OCI-LY1 (cell line): Measurements from ENCODE around the gene MT1E.
"Not testable (repeated sequence)": the region's sequence is repeated elsewhere in the genome, so short reads cannot be mapped to it uniquely, and the experiment has no call there.

Experiments used
- H2AFZ ChIP-seq: fragments of 200-600 bp; sonication (generic), shearing (Covaris generic); 2 replicates; pipeline ENCODE4 v1.6.0; 2014; ENCODE audit warnings: antibody characterized with exemption, mild to moderate bottlenecking, low read length
- H3F3A ChIP-seq: fragments of 200-600 bp; sonication (generic), shearing (Covaris generic); 2 replicates; pipeline ENCODE4 v1.6.0; 2014; ENCODE audit warnings: mild to moderate bottlenecking, antibody characterized with exemption, low read length, moderate library complexity; ENCODE audit not compliant: insufficient read depth
- H3K27ac ChIP-seq: fragments of 200-600 bp; sonication (generic); 2 replicates; pipeline ENCODE4 v1.5.1; 2014; ENCODE audit warnings: low read length, mixed run types, mild to moderate bottlenecking, low read depth; ENCODE audit not compliant: poor library complexity, severe bottlenecking
- H3K27me3 ChIP-seq: fragments of 200-600 bp; sonication (generic); 2 replicates; pipeline ENCODE4 v1.6.0; 2014; ENCODE audit warnings: antibody characterized with exemption, mild to moderate bottlenecking, low read length, moderate library complexity; ENCODE audit not compliant: insufficient read depth
- H3K36me3 ChIP-seq: fragments of 200-600 bp; sonication (generic); 2 replicates; pipeline ENCODE4 v1.6.1; 2014; ENCODE audit warnings: mild to moderate bottlenecking, antibody characterized with exemption, low read length, moderate library complexity, mixed read lengths; ENCODE audit not compliant: insufficient read depth
- H3K4me1 ChIP-seq: fragments of 200-600 bp; sonication (generic); 2 replicates; pipeline ENCODE4 v1.5.1; 2014; ENCODE audit warnings: mild to moderate bottlenecking, low read length, moderate library complexity; ENCODE audit not compliant: insufficient read depth, severe bottlenecking
- H3K4me2 ChIP-seq: fragments of 200-600 bp; sonication (generic), shearing (Covaris generic); 2 replicates; pipeline ENCODE4 v1.6.1; 2014; ENCODE audit warnings: low read length
- H3K4me3 ChIP-seq: fragments of 200-600 bp; sonication (generic); 2 replicates; pipeline ENCODE4 v1.5.1; 2014; ENCODE audit warnings: low read length, low read depth, mild to moderate bottlenecking, mixed read lengths; ENCODE audit not compliant: poor library complexity, severe bottlenecking
- H3K79me2 ChIP-seq: fragments of 200-600 bp; shearing (Covaris generic); 2 replicates; pipeline ENCODE4 v1.6.1; 2016; ENCODE audit warnings: mixed run types, low read length, mixed read lengths; ENCODE audit not compliant: insufficient read depth
- H3K9ac ChIP-seq: fragments of 200-600 bp; sonication (generic), shearing (Covaris generic); 2 replicates; pipeline ENCODE4 v1.6.1; 2014; ENCODE audit warnings: mild to moderate bottlenecking, low read length, mixed read lengths
- H3K9me2 ChIP-seq: fragments of 200-600 bp; sonication (generic), shearing (Covaris generic); 2 replicates; pipeline ENCODE4 v1.6.1; 2014; ENCODE audit warnings: low read depth, mild to moderate bottlenecking, low read length, mixed read lengths
- H3K9me3 ChIP-seq: fragments of 200-600 bp; shearing (Covaris generic); 2 replicates; pipeline ENCODE4 v1.6.1; 2014; ENCODE audit warnings: low read length, mixed read lengths
- H4K20me1 ChIP-seq: fragments of 200-600 bp; sonication (generic), shearing (Covaris generic); 2 replicates; pipeline ENCODE4 v1.6.0; 2016; ENCODE audit warnings: mild to moderate bottlenecking, low read length; ENCODE audit not compliant: insufficient read depth
- EZH2 ChIP-seq: fragments of 200-600 bp; sonication (generic), shearing (Covaris generic); IDR thresholded peaks from 2 replicates; pipeline ENCODE4 v1.8.0; 2017; ENCODE audit warnings: borderline replicate concordance, mixed run types, mild to moderate bottlenecking, antibody characterized with exemption, low read length, moderate library complexity, mixed read lengths
- TF ChIP-seq, protein P1 (sequence below): fragments of 200-600 bp; sonication (generic), shearing (Covaris generic); IDR thresholded peaks from 2 replicates; pipeline ENCODE4 v1.5.1; 2017; ENCODE audit warnings: mild to moderate bottlenecking, antibody characterized with exemption, low read length, moderate library complexity, mixed read lengths

MT1E gene

DNA sequence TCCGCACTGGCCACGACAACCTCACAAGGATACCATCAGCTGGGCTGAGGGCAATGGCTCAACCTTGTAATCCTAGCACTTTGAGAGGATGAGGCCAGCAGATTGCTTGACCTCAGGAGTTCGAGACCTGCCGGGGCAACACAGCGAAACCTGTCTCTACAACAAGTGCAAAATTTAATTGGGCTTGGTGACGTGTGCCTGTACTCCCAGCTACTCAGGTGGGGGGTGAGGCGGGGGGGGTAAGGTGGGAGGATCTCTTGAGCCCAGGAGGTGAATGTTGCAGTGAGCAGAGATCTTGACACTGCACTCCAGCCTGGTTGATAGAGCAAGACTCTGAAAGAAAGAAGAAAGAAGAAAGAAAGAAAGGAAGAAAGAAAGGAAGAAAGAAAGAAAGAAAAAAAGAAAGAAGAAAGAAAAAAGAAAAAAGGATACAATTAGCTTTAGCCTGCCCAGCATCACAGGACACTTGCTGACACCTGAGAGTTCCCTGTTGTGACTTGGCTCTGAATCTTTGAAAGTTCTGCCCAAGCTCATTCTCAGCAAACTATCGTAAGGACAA is 5.2 kb upstream of the MT1E start:
- no peak overlapping the region for H3K4me3 ChIP-seq
- H3K9me3 ChIP-seq, result no peaks in the 10 kb centered on the region
- TF ChIP-seq, protein P1, sequence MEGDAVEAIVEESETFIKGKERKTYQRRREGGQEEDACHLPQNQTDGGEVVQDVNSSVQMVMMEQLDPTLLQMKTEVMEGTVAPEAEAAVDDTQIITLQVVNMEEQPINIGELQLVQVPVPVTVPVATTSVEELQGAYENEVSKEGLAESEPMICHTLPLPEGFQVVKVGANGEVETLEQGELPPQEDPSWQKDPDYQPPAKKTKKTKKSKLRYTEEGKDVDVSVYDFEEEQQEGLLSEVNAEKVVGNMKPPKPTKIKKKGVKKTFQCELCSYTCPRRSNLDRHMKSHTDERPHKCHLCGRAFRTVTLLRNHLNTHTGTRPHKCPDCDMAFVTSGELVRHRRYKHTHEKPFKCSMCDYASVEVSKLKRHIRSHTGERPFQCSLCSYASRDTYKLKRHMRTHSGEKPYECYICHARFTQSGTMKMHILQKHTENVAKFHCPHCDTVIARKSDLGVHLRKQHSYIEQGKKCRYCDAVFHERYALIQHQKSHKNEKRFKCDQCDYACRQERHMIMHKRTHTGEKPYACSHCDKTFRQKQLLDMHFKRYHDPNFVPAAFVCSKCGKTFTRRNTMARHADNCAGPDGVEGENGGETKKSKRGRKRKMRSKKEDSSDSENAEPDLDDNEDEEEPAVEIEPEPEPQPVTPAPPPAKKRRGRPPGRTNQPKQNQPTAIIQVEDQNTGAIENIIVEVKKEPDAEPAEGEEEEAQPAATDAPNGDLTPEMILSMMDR, result no peak
- TF ChIP-seq EZH2, result no peak
- H3K27ac ChIP-seq, result no peak overlapping the region
- H3K9ac ChIP-seq, result no peak overlapping the region
- no peaks in the 10 kb centered on the region for H3K9me2 ChIP-seq
- H3K36me3 ChIP-seq, result no peaks in the 10 kb centered on the region
- no peaks in the 10 kb centered on the region for H3K79me2 ChIP-seq
- H3F3A ChIP-seq, result no peaks in the 10 kb centered on the region
- H3K4me1 ChIP-seq, result no peaks in the 10 kb centered on the region
- H3K27me3 ChIP-seq, result no peaks in the 10 kb centered on the region
- H2AFZ ChIP-seq, result no peak overlapping the region
- no peak overlapping the region for H3K4me2 ChIP-seq
- H4K20me1 ChIP-seq, result no peaks in the 10 kb centered on the region

DNA sequence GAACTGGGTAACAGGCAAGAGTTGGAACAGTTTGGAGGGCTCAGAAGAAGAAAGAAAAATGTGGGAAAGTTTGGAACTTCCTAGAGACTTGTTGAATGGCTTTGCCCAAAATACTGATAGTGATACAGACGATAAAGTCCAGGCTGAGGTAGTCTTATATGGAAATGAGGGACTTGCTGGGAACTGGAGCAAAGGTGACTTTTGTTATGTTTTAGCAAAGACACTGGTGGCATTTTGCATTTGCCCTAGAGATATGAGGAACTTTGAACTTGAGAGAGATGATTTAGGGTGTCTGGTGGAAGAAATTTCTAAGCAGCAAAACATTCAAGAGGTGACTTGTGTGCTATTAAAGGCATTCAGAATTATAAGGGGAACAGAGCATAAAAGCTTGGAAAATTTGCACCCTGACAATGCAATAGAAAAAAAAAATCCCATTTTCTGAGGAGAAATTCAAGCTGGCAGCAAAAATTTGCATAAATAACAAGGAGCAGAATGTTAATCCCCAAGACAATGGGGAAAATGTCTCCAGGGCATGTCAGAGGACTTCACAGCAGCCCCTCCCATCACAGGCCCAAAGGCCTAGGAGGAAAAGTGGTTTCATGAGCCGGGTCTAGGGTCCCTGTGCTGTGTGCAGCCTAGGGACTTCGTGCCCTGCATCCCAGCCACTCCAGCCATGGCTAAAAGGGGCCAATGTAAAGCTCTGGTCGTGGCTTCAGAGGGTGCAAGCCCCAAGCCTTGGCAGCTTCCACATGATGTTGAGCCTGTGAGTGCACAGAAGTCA is 3.7 kb upstream of the MT1E start:
- H3K27me3 ChIP-seq, H3K4me3 ChIP-seq, H3K4me2 ChIP-seq, H3K27ac ChIP-seq, H3K9me3 ChIP-seq, H4K20me1 ChIP-seq, H3K79me2 ChIP-seq, H3K36me3 ChIP-seq, H3F3A ChIP-seq, H3K9ac ChIP-seq, H3K4me1 ChIP-seq, H3K9me2 ChIP-seq, H2AFZ ChIP-seq: not testable (repeated sequence)

DNA sequence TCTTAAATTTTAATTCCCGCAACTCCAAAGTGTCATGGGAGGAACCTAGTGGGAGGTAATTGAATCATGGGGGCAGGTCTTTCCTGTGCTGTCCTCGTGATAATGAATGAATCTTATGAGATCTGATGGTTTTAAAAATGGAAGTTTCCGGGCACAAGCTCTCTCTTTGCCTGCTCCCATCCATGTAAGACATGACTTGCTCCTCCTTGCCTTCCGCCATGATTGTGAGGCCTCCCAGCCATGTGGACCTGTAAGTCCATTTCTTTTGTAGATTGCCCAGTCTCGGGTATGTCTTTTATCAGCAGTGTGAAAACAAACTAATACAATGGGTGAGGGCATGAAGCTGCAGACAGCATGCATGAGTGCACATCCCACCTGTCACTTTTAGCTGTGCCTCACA is 2.4 kb upstream of the MT1E start:
- H3K4me1 ChIP-seq, H3K27me3 ChIP-seq, H2AFZ ChIP-seq, H3K9me2 ChIP-seq, H3K9ac ChIP-seq, H4K20me1 ChIP-seq, H3F3A ChIP-seq, H3K36me3 ChIP-seq, H3K27ac ChIP-seq, H3K9me3 ChIP-seq, H3K4me3 ChIP-seq, H3K4me2 ChIP-seq, H3K79me2 ChIP-seq: not testable (repeated sequence)

DNA sequence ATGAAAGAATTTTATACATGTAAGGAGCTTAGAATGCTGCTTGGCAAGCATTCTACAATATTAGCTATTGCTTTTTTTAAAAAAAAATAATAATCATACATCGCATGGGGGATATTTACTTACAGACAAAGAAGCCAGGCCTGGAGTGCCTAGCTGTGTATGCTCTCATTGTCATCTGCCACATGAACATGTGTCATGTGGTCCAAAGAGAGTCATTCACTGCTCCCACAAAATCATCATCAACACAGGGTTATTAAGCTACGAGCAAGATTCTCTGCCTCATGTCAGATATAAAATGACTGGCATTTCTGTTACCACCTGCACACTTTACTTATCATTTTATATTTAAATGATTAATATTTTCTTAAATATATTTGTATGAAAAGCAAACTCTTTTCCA is 1.9 kb upstream of the MT1E start:
- no peaks in the 10 kb centered on the region for H3K4me1 ChIP-seq
- H3K36me3 ChIP-seq, result no peaks in the 10 kb centered on the region
- no peak overlapping the region for H2AFZ ChIP-seq
- H3K9me3 ChIP-seq, result no peaks in the 10 kb centered on the region
- H3K27ac ChIP-seq, result no peak overlapping the region
- no peaks in the 10 kb centered on the region for H3F3A ChIP-seq
- H3K79me2 ChIP-seq, result no peaks in the 10 kb centered on the region
- no peaks in the 10 kb centered on the region for H4K20me1 ChIP-seq
- H3K4me2 ChIP-seq, result no peak overlapping the region
- H3K27me3 ChIP-seq, result no peaks in the 10 kb centered on the region
- H3K9me2 ChIP-seq, result no peaks in the 10 kb centered on the region
- no peak overlapping the region for H3K9ac ChIP-seq
- TF ChIP-seq, protein P1, result no peak
- no peak for TF ChIP-seq EZH2
- H3K4me3 ChIP-seq, result no peak overlapping the region
